GM19468 (cell line): ENCODE results near the gene GP5.

Experiments
- ATAC-seq: cut with Tn5 transposase; IDR thresholded peaks from one replicate; pipeline ENCODE4 v1.9.1; 2021; ENCODE audit warnings: mild to moderate bottlenecking, moderate library complexity, moderate number of reproducible peaks; ENCODE audit not compliant: unreplicated experiment; ENCODE audit errors: extremely low read depth

The GP5 gene

DNA sequence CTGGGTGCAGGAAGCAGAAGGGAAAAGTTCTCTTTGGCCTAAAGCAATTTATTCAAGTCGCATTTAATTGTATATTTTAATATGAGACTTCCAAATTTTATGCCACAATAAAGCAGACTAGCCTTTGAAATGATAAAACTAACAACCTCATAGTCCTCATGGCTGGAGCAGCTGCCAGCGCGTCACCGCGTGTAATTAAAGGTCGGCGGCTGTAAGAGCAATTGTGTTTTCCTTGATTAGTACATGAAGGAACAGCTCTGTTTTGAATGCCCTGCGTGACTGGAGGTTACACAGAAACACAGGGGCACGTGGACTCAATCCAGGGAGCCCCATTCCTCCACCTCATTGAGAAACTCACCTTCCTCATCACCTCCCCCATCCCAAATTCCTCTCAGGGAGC is 19.4 kb downstream of the GP5 start:
- ATAC-seq = no peak

GRCh38 chr3:194379231-194379630 is 19.8 kb downstream of the GP5 start:
- no peak for ATAC-seq

DNA sequence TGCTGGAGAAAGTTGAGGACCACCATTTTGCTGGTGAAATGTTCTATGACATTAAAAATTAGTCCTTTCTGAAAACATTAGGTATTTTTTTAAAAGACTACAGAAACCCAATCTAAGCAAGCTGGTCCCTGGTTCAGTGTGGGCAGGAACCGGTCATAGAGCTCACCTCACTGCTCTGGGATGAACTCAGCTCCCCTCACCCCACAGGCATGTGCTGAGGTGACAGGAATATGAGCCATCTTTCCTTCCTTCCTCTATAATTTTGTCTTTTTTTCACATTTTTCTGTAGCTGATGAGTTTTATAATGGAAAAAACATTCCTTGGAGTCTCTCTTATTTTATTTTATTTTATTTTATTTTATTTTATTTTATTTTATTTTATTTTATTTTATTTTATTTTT is 21.4 kb downstream of the GP5 start:
- no peak for ATAC-seq

- no peak for ATAC-seq
Measured at GRCh38 chr3:194376241-194376560, 22.9 kb downstream of the GP5 start.

DNA sequence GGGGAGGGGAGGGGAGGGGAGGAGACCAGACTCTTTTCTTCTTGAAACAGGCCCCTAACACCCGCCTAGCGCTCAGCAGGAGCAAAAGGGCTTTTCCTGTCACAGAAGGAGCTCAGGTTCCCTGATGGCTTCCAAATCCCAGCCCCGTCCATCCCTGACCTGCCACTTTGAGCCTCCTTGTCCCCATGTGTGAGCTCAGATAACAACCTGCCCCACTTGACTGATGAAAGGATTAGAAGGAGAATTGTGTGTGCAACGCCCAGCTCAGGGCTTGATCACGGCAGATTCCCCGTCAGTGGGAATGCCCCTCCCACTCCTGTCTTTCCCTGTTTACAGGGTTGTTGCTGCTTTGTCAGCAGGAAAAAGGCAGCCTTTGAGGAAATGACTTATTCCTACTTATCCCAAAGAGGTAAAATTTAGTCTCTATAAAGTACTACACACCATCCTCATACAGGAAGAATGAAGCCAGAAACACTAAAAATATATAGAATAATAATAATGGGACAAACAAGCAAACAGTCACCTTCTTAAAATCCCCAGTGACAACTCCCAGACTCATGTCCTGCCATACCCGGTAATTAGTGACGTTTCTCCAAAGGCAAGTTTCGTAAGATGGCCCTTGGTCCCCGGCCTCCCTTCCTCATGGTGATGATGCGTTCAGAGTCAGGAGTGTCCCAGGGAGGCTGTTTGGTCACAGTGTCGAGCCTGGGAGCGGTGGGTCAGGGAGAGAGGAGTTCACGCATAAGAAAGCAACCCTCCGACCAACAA is 23.4 kb downstream of the GP5 start:
- no peak for ATAC-seq

DNA sequence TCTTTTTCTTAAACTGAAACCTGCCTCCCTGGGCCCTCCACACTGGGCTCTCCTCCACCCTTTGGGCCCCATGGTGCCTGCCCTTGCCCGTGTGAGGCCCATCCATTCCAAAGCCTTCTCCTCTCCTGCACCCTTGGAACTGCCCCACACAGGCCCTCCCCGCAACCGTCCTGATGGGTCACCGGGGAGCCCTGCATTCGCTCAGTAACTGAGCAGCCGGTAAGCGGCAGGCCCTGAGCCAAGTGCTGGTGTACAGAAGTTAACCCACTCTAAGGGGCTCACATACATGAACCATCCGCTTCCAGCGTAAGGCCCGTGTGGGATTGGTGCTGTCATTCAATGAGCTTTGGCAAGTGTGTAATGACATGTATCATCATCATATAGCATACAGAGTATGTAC is 24.1 kb downstream of the GP5 start:
- ATAC-seq = no peak

DNA sequence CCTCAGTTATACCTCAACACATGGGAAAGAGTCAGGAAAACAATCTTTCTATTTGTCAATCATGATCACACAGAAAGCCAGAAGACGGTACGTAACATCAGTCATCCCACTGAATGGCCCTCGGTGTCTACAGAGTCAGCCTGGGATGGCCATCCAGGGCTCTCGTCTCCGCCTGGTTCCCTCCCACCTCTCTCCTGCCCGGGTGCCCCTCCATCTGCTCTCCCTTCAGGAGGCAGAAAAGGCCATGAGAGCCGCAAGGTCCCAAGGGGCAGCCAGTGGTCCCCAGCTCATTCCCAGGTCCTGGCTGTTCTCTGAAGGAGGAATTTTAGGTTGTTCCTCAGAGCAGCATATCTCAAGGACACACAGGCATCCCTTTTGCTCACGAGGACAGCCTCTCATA is 25.2 kb downstream of the GP5 start:
- no peak for ATAC-seq

GRCh38 chr3:194373028-194373427 is 26.0 kb downstream of the GP5 start:
- ATAC-seq = no peak

DNA sequence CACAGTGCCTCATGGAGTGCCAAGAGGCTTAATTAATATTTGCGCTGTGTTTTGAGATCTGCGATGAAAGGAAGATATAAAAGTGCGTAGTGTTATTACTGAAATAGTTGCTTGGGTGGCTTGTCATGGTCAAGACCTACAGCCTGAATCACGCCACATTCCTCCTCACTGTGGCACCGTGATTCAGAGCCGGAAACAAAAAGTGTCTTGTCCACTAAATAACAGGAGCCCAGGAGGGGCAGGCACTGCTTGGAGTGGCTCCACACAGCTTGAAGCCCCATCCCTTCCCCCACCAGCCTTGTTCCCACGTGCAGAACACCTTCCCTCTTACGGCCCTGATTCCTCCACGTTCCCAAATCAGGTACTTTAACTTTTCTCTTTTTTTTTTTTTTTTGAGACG is 28.3 kb downstream of the GP5 start:
- ATAC-seq = no peak

DNA sequence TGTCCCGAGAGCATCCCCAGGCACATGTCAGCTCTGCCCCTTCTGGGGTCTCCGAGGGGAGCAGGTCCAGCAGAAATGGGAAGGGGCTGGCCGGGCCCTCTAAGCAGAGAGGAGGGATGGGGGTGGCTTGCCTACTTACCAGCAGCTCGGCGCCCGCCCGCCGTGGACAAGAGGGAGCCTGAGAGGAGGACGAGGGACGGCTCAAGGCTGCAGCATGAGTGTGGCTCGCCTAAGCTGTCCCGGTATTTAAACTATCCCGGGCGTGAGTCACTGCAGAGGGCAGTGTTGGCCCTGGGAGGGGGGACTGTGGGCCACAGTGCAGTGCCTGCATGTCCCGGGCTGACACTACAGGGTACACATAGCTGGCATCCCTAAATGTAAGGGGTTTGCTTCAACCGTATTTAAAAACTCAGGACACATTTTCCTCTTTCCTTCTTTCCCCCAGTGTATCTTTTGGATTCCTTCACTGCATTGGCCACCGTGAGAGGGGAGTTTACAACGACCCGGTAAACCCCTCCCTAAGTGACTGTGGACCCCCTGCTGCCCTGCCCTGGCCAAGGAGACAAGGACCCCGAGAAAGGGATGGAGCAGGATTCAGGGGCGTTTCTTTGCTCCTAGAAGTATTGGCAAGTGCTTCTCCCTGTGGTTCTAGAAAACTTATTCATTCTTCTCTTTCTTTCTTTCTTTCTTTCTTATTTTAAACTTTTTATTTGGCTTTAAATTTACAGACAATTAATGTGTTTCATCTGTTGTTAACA is 29.4 kb downstream of the GP5 start, which contains the start of gene LRRC15:
Gene LRRC15, minus strand, starts transcription at position 222 of the 758 bp plus-strand sequence. CDS start 8,700 bp downstream, outside the sequence.
- no peak for ATAC-seq

GRCh38 chr3:194368918-194369317 is 30.1 kb downstream of the GP5 start:
- no peak for ATAC-seq

DNA sequence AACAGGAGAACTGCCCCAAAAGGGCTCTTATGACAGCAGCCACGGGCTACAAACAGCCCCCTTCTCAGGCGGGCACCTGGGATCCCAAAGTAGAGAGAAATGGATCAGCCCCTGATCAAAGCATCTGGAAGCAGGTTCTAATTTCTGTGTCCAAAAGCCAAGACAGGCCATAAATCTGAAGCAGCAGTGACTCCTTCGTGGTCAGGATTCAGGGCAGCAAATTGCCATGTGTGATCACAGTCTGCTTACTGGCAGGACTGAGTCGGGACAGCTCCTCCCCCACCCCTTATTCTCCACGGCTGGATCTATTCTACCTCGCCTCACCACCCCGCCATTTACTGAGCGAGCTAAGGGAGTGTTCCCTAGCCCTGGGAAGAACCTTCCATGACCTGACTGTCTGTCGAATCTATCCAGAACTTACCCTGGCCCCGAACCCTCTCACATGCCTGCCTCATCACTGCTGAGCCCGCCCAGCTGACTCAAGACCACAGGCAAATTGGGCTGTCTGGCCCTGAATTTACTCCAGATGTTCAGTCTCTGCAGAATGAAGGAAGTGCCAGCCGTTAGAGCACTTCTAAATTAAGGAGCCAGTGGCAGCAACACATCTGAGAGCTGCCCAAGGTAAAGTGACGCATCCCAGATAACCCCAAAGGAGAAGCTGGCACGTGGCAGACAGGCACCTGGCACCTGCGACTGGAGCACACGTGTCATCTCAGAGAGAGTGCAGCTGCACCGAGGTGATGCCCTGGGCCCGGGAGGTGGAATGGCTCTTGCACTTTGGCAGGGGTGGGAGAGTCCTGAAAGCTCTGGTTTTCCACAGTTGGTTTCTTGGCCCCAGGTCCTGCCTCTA is 30.8 kb downstream of the GP5 start:
- ATAC-seq = no peak

GRCh38 chr3:194365978-194366490 is 33.0 kb downstream of the GP5 start:
- no peak for ATAC-seq

DNA sequence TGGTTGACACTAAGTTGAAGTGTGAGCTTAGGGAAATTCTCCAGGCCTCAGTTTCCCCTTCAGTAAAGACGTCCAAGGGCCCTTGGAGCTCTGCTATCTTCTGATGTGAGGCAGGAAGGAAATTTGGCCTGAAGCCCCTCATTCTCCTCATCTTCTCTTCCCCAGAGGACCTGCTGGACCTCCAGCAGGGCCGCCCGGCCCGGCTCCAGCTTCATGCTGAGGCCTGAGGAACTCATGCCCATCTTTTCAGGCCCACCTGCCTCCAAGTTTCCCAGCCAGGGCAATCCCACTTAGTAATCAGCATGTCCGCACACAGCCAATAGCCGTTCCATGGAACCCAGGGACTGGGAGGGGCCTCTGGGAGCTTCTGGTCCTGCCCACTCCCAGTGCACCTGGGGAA is 33.5 kb downstream of the GP5 start:
- no peak for ATAC-seq

DNA sequence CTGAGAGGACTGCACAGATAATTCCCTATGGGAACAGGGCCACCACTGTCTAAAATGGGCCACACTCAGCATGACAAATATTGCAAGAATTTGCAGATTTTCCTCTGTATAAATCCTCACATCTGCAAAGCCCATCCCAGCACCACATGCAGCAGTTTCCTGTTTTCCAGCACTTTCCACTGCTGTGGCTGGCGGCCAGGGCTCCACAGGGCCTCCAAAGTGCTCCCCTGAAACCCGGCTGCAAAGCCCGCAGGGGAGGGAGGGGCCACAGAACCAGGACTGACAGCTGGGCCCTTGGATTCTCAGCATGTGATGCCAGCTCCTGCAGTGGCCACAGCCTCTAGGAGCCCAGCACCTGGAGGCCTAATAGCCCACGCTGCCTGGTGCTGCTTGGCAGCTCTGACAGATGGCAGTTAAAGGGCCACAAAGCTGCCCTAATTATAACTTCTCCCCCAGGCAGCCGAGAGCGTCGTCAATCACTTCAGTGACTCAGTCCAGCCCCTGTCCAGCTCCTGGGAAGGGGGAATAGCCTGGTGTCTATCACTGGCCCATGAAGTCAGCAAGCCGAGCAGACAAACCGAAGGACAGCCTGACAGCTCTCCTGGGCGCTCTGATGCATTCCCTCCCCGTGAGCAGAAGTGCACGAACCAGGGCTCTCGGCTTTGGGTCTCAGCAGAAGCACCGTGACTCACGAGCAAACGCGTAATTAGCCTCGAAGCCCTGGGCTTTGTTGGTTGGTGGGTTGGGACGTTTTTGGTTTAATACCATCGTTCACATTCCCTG is 34.2 kb downstream of the GP5 start:
- ATAC-seq = no peak

DNA sequence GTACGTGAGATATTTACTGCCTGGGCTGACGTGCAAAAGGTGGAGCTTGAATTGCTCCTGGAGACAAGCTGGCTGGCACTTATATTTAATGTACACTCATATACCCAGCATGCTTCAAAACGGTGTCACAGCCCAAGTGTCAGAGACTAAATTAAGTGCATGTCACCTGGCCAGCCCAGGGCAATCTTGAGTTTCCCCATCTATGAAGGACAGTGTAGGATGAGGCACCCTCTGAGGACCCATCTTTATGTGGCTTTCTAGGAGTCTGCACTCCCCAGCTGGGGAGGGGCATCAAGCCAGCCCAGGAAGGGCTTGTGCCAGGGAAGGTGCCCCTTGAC is 34.8 kb downstream of the GP5 start:
- no peak for ATAC-seq

GRCh38 chr3:194360568-194360967 is 38.5 kb downstream of the GP5 start:
- no peak for ATAC-seq

- ATAC-seq = no peak
Measured at GRCh38 chr3:194357681-194358080, 41.4 kb downstream of the GP5 start.

DNA sequence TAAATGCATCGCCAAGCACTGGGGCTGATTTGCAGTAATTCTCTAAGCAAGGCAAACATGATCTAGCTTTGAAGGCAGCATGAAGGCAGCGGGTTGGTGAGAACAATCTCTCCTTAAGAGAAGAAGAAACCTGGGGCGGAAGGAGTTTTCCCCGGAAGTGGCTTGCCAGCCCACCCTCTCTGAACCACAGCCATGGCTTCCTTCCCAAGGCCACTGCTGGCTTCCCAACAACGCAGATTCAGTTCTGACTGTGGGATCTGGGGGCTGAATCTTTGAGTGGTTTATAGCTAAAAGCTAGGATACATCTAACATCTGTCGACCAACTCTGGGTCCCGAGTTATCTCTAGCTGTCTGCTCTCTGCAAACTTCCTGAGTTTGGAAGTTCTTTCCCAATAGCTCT is 43.7 kb downstream of the GP5 start:
- no peak for ATAC-seq

GRCh38 chr3:194354315-194354714 is 44.8 kb downstream of the GP5 start:
- ATAC-seq = no peak
